ENCODE data around the gene E2F3.

E2F3 gene

GRCh38 chr6:20379231-20379630 lies 22.4 kb upstream of the E2F3 start:
- TF ChIP-seq TOX (CRISPR knock-in tag; IDR thresholded peaks at IDR 0.05; ENCODE audit: borderline replicate concordance): no peak
- no peak for TF ChIP-seq ZNF70 (CRISPR knock-in tag; IDR thresholded peaks at IDR 0.05)
- no peak for TF ChIP-seq CSDC2 (CRISPR knock-in tag; IDR thresholded peaks at IDR 0.05)
- TF ChIP-seq POU6F1 (CRISPR knock-in tag; IDR thresholded peaks at IDR 0.05; ENCODE audit: borderline replicate concordance, low read depth): no peak
- no peak for TF ChIP-seq SNAI2 (CRISPR knock-in tag; IDR thresholded peaks at IDR 0.05)
- no peak for TF ChIP-seq RARB (CRISPR knock-in tag; IDR thresholded peaks at IDR 0.05)
- TF ChIP-seq ISL1 (CRISPR knock-in tag; IDR thresholded peaks at IDR 0.05): no peak
- no peak for TF ChIP-seq ESRRG (CRISPR knock-in tag; IDR thresholded peaks at IDR 0.05)
- no peak for TF ChIP-seq ZFP3 (CRISPR knock-in tag; IDR thresholded peaks at IDR 0.05)
- no peak for TF ChIP-seq TSHZ2 (CRISPR knock-in tag; IDR thresholded peaks at IDR 0.05)
- TF ChIP-seq ZNF8 (CRISPR knock-in tag; IDR thresholded peaks at IDR 0.05): no peak
- ATAC-seq: no peak

DNA sequence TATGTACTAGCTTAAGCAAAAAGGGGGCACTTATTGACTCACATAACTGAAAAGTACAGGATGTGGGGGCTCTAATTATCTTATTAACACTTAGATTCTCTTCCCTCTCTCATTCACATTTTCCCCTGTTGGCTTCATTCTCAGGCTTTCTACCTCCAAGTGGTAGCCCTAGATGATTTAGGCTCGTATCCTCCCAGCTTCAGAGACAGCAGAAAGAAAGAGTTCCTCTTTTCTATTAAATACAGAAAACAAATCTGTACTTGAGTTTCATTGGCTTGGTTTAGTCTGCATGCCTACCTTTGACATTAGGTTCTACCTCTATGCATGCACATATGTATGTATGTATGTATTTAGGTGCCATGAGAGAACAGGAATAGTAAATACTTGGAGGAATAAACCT lies 15.5 kb upstream of the E2F3 start:
- no peak for ATAC-seq
- TF ChIP-seq, protein P1, sequence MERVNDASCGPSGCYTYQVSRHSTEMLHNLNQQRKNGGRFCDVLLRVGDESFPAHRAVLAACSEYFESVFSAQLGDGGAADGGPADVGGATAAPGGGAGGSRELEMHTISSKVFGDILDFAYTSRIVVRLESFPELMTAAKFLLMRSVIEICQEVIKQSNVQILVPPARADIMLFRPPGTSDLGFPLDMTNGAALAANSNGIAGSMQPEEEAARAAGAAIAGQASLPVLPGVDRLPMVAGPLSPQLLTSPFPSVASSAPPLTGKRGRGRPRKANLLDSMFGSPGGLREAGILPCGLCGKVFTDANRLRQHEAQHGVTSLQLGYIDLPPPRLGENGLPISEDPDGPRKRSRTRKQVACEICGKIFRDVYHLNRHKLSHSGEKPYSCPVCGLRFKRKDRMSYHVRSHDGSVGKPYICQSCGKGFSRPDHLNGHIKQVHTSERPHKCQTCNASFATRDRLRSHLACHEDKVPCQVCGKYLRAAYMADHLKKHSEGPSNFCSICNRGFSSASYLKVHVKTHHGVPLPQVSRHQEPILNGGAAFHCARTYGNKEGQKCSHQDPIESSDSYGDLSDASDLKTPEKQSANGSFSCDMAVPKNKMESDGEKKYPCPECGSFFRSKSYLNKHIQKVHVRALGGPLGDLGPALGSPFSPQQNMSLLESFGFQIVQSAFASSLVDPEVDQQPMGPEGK (CRISPR knock-in tag; IDR thresholded peaks at IDR 0.05; ENCODE audit: borderline replicate concordance): no peak
- no peak for TF ChIP-seq POU6F1 (CRISPR knock-in tag; IDR thresholded peaks at IDR 0.05; ENCODE audit: borderline replicate concordance, low read depth)
- no peak for TF ChIP-seq RARB (CRISPR knock-in tag; IDR thresholded peaks at IDR 0.05)
- TF ChIP-seq ESRRG (CRISPR knock-in tag; IDR thresholded peaks at IDR 0.05): no peak
- TF ChIP-seq TCF4 (CRISPR knock-in tag; IDR thresholded peaks at IDR 0.05; ENCODE audit: borderline replicate concordance): no peak
- TF ChIP-seq TSHZ2 (CRISPR knock-in tag; IDR thresholded peaks at IDR 0.05): no peak
- no peak for TF ChIP-seq OSR1 (CRISPR knock-in tag; IDR thresholded peaks at IDR 0.05)
- TF ChIP-seq ZNF8 (CRISPR knock-in tag; IDR thresholded peaks at IDR 0.05): no peak
- no peak for TF ChIP-seq TOX (CRISPR knock-in tag; IDR thresholded peaks at IDR 0.05; ENCODE audit: borderline replicate concordance)
- TF ChIP-seq CSDC2 (CRISPR knock-in tag; IDR thresholded peaks at IDR 0.05): no peak
- no peak for TF ChIP-seq BACH2 (CRISPR knock-in tag; IDR thresholded peaks at IDR 0.05; ENCODE audit: borderline replicate concordance)
- no peak for TF ChIP-seq SNAI2 (CRISPR knock-in tag; IDR thresholded peaks at IDR 0.05)

- ATAC-seq: no peak
- TF ChIP-seq ZFP30 (CRISPR knock-in tag; IDR thresholded peaks at IDR 0.05) (no peak), ZNF565 (CRISPR knock-in tag; conservative IDR thresholded peaks at IDR 0.05; ENCODE audit: low read depth) (no peak), BACH2 (CRISPR knock-in tag; IDR thresholded peaks at IDR 0.05; ENCODE audit: borderline replicate concordance) (no peak), ISL1 (CRISPR knock-in tag; IDR thresholded peaks at IDR 0.05) (no peak), ARNTL (CRISPR knock-in tag; IDR thresholded peaks at IDR 0.05; ENCODE audit: borderline replicate concordance, low read depth) (no peak), TSHZ2 (CRISPR knock-in tag; IDR thresholded peaks at IDR 0.05) (no peak), ZC3H10 (CRISPR knock-in tag; IDR thresholded peaks at IDR 0.05) (no peak), CSDC2 (CRISPR knock-in tag; IDR thresholded peaks at IDR 0.05) (no peak), RARB (CRISPR knock-in tag; IDR thresholded peaks at IDR 0.05) (no peak)
Measured at GRCh38 chr6:20389066-20389465, 12.6 kb upstream of the E2F3 start.
